H1 (cell line): ENCODE results near the gene PDE4B. TPM values are rescaled to one million over a fixed set of nuclear protein-coding genes. Genes with fewer than 3 reads are reported as not detected.

ENCODE experiments used
- HDAC2 ChIP-seq, 2 experiments: fragments of 300-600 bp in 1 of 2; sonication (generic) in 1 of 2; IDR thresholded peaks; 2 replicates each; pipeline ENCODE4 v1.6.1; 2011 to 2012; ENCODE audit warnings: low read depth in 2 of 2, low read length in 2 of 2, mild to moderate bottlenecking in 2 of 2, moderate library complexity in 2 of 2, borderline replicate concordance in 1 of 2, inconsistent platforms in 1 of 2
- JUND ChIP-seq: IDR thresholded peaks from 2 replicates; pipeline ENCODE4 v1.6.1; 2011; ENCODE audit warnings: mild to moderate bottlenecking, improper control_type of control experiment, low read length
- KDM4A ChIP-seq: IDR thresholded peaks from one replicate; pipeline ENCODE4 v1.7.1; 2012; ENCODE audit warnings: low read depth, mild to moderate bottlenecking, moderate library complexity, low read length, inconsistent platforms; ENCODE audit not compliant: severe bottlenecking
- SRF ChIP-seq: IDR thresholded peaks from 2 replicates; pipeline ENCODE4 v1.6.1; 2011; ENCODE audit warnings: mild to moderate bottlenecking, low read depth, low read length, moderate library complexity
- USF2 ChIP-seq: IDR thresholded peaks from 2 replicates; pipeline ENCODE4 v1.6.1; 2011; ENCODE audit warnings: low read length, improper control_type of control experiment
- YY1 ChIP-seq: IDR thresholded peaks from 2 replicates; pipeline ENCODE4 v1.6.1; 2011; ENCODE audit warnings: low read depth, mild to moderate bottlenecking, low read length
- ZNF274 ChIP-seq: IDR thresholded peaks from 2 replicates; pipeline ENCODE4 v1.7.0; 2012; ENCODE audit warnings: low read length, borderline replicate concordance; ENCODE audit errors: extremely low read depth
- polyA plus RNA-seq, 7 experiments: library from polyadenylated mRNA; depleted of rRNA in 3 of 7; stranded (reverse) in 5 of 7; unstranded in 2 of 7; fragments of >200 nt in 5 of 7; fragments of 200-250 nt in 2 of 7; gene quantifications; 1 replicate in 5 of 7; 2 replicates in 1 of 7; 4 replicates in 1 of 7; pipeline versions ENCODE4 v1.2.1 to v1.2.3, GENCODE V29; 2011 to 2013; ENCODE audit warnings: missing spikeins in 2 of 7, mixed read lengths in 2 of 7
- total RNA-seq: library from RNA; stranded (reverse); fragmentation: NEBNext Ultra II Directional; extraction: Animal tissue kit (Norgen Biotek cat#: 25700); gene quantifications from 2 replicates; pipeline ENCODE4 v1.2.1, GENCODE V29; 2021

PDE4B gene
- total and polyA plus RNA-seq, 2 of the 8 experiments (the other 6 are each of a cell fraction or from before 2014, with no cell fraction given), result 5.0 to 15.1 TPM

DNA sequence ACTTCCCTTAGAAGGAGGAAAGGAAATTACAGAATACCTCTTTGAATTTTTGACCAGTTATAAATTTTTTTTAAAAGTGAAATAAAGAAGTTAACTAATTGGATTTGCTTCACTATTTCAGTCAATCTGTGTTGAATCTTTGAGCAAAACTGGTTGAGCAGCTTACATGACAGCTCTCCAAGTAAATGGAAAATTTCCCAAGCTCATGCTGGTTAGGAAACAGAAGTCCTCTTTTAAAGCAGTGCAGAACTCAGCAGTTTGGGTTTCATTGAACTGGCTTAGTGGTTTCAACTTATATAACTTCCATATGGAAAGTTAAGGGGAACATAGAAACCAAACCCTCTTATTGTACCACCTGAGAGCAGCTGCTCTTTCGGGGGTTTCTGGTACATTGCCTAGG is 250.5 kb downstream of the PDE4B start (continued):
- no peak for TF ChIP-seq HDAC2 (IDR thresholded peaks at IDR 0.05; ENCODE audit: borderline replicate concordance in 1 of 2, low read depth in 2 of 2, low read length in 2 of 2)
- no peak for TF ChIP-seq JUND
- no peak for TF ChIP-seq SRF
- no peak for TF ChIP-seq YY1
- TF ChIP-seq USF2, result no peak
- no peak for TF ChIP-seq ZNF274
- TF ChIP-seq KDM4A, result no peak
